Measurements from ENCODE around the gene THSD4.

The THSD4 gene

DNA sequence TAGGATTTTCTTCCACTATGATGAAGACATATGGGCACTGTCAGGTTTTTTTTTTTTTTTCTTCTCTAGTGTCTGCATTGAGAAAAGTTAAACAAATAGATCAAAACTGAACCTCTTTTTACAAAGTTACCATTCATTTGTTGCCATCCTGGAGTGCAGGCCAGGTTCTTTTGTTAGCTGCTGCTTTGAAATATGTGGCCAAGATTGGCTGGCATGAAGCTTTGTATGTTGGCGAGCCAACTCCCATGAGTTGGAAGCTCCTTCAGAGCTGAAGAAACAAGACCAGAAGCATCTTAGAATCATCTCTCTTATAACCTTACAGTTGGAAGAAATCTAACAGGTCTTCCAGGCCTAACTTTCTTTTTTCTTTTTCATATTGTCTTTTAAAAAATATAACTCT lies 346.5 kb downstream of the THSD4 start:
- H3K27me3 ChIP-seq (ENCODE audit: insufficient read depth, low read length), result no peaks in the 10 kb centered on the region
- no peak overlapping the region for H3K4me3 ChIP-seq (ENCODE audit: low read depth, low read length)
- no peak overlapping the region for H2AFZ ChIP-seq (ENCODE audit: low read length, unreplicated experiment)
- H3K36me3 ChIP-seq (ENCODE audit: insufficient read depth, low read length), result no peaks in the 10 kb centered on the region
- H3K79me2 ChIP-seq (ENCODE audit: control insufficient read depth, insufficient read depth, low read length, unreplicated experiment), result no peaks in the 10 kb centered on the region
- H3K27ac ChIP-seq (ENCODE audit: low read depth, low read length), result no peak overlapping the region
- H3K4me1 ChIP-seq (ENCODE audit: control insufficient read depth, insufficient read depth, low read length, unreplicated experiment), result no peaks in the 10 kb centered on the region

DNA sequence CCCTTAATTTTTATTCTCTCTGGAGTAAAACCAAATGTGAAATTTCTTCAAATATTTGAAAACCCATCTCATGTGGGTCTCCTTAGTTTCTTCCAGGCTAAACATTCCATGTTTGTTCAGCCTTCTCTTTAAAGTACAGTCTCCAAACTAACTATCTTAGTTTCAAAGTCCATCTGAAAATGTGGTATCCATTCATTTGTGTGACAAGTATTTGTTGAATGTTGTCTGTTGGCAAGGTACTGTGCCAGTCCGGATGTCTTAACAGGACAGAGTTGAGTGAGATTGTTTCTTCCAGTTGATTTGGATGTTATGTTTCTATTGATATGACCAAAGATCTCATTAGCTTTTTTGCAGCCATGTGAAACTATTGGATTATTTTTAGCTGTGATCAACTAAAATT lies 347.4 kb downstream of the THSD4 start:
- Histone ChIP-seq H3K36me3 (ENCODE audit: insufficient read depth, low read length) (no peaks in the 10 kb centered on the region), H3K27me3 (ENCODE audit: insufficient read depth, low read length) (no peaks in the 10 kb centered on the region), H3K4me3 (ENCODE audit: low read depth, low read length) (no peak overlapping the region), H3K4me1 (ENCODE audit: control insufficient read depth, insufficient read depth, low read length, unreplicated experiment) (no peaks in the 10 kb centered on the region), H2AFZ (ENCODE audit: low read length, unreplicated experiment) (no peak overlapping the region), H3K79me2 (ENCODE audit: control insufficient read depth, insufficient read depth, low read length, unreplicated experiment) (no peaks in the 10 kb centered on the region), H3K27ac (ENCODE audit: low read depth, low read length) (no peak overlapping the region)

DNA sequence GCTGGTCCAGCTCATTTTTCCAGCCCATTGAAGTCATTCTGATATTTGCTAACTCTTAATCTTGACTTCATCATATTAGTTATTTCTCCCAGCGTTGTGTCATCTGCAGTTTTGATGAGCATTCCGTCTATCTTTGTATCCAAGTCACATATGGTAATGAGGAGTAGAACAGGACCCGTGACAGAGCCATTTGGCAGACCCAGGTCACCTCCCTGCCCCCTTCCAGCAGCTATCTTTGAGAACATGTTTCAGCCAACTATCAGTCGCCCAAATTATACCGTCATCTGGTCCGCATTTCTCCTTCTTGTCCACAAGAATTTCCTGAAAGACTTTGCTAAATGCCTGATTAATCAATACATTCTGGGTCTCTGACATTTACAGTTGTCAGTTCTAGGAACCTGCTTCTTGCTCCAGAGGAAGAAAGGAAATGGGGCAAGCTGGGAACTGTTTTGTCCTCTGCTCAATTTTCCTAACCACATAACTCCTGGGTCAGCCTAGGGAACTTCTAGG lies 347.9 kb downstream of the THSD4 start:
- H3K27me3 ChIP-seq (ENCODE audit: insufficient read depth, low read length), result no peaks in the 10 kb centered on the region
- no peak overlapping the region for H3K4me3 ChIP-seq (ENCODE audit: low read depth, low read length)
- H3K27ac ChIP-seq (ENCODE audit: low read depth, low read length), result no peak overlapping the region
- no peaks in the 10 kb centered on the region for H3K79me2 ChIP-seq (ENCODE audit: control insufficient read depth, insufficient read depth, low read length, unreplicated experiment)
- no peaks in the 10 kb centered on the region for H3K36me3 ChIP-seq (ENCODE audit: insufficient read depth, low read length)
- H2AFZ ChIP-seq (ENCODE audit: low read length, unreplicated experiment), result no peak overlapping the region
- H3K4me1 ChIP-seq (ENCODE audit: control insufficient read depth, insufficient read depth, low read length, unreplicated experiment), result no peaks in the 10 kb centered on the region

- Histone ChIP-seq H3K4me3 (ENCODE audit: low read depth, low read length) (no peak overlapping the region), H3K27me3 (ENCODE audit: insufficient read depth, low read length) (no peaks in the 10 kb centered on the region), H3K4me1 (ENCODE audit: control insufficient read depth, insufficient read depth, low read length, unreplicated experiment) (no peaks in the 10 kb centered on the region), H3K79me2 (ENCODE audit: control insufficient read depth, insufficient read depth, low read length, unreplicated experiment) (no peaks in the 10 kb centered on the region), H3K36me3 (ENCODE audit: insufficient read depth, low read length) (no peaks in the 10 kb centered on the region), H2AFZ (ENCODE audit: low read length, unreplicated experiment) (no peak overlapping the region), H3K27ac (ENCODE audit: low read depth, low read length) (no peak overlapping the region)
Observed at GRCh38 chr15:71465131-71465955, 350.1 kb downstream of the THSD4 start.

- no peak overlapping the region for H3K27ac ChIP-seq (ENCODE audit: low read depth, low read length)
- H3K79me2 ChIP-seq (ENCODE audit: control insufficient read depth, insufficient read depth, low read length, unreplicated experiment), result no peaks in the 10 kb centered on the region
- H3K4me1 ChIP-seq (ENCODE audit: control insufficient read depth, insufficient read depth, low read length, unreplicated experiment), result peaks cover 5% of the 10 kb centered on the region
- H2AFZ ChIP-seq (ENCODE audit: low read length, unreplicated experiment), result no peak overlapping the region
- H3K4me3 ChIP-seq (ENCODE audit: low read depth, low read length), result no peak overlapping the region
- no peaks in the 10 kb centered on the region for H3K36me3 ChIP-seq (ENCODE audit: insufficient read depth, low read length)
- H3K27me3 ChIP-seq (ENCODE audit: insufficient read depth, low read length), result no peaks in the 10 kb centered on the region
Observed at GRCh38 chr15:71468715-71469114, 353.4 kb downstream of the THSD4 start.

DNA sequence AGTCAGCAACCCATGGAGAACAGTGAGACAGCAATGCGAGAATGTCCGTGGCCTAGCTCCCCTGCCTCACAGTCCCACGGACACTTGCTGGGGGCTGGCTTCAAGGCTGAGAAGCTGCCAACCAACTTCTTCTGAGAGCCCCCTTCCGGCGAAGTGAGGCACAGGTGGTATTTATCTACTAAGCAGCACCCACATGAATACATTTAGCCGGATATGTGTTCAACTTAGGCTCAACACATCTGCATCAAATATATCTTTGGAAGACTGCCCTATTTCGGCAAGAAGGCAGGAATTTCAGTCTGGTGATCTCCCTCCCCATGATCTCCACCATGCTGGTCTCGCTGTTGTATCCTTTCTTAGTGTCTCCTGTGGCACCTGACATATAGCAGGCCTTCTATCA lies 354.1 kb downstream of the THSD4 start:
- Histone ChIP-seq H3K27ac (ENCODE audit: low read depth, low read length) (no peak overlapping the region), H3K27me3 (ENCODE audit: insufficient read depth, low read length) (no peaks in the 10 kb centered on the region), H3K4me1 (ENCODE audit: control insufficient read depth, insufficient read depth, low read length, unreplicated experiment) (peaks cover 5% of the 10 kb centered on the region), H3K79me2 (ENCODE audit: control insufficient read depth, insufficient read depth, low read length, unreplicated experiment) (no peaks in the 10 kb centered on the region), H3K4me3 (ENCODE audit: low read depth, low read length) (no peak overlapping the region), H2AFZ (ENCODE audit: low read length, unreplicated experiment) (no peak overlapping the region), H3K36me3 (ENCODE audit: insufficient read depth, low read length) (no peaks in the 10 kb centered on the region)

GRCh38 chr15:71471347-71471746 lies 356.1 kb downstream of the THSD4 start:
- Histone ChIP-seq H3K4me1 (ENCODE audit: control insufficient read depth, insufficient read depth, low read length, unreplicated experiment) (peaks cover 5% of the 10 kb centered on the region), H3K79me2 (ENCODE audit: control insufficient read depth, insufficient read depth, low read length, unreplicated experiment) (no peaks in the 10 kb centered on the region), H3K4me3 (ENCODE audit: low read depth, low read length) (no peak overlapping the region), H2AFZ (ENCODE audit: low read length, unreplicated experiment) (no peak overlapping the region), H3K36me3 (ENCODE audit: insufficient read depth, low read length) (no peaks in the 10 kb centered on the region), H3K27ac (ENCODE audit: low read depth, low read length) (no peak overlapping the region), H3K27me3 (ENCODE audit: insufficient read depth, low read length) (no peaks in the 10 kb centered on the region)

GRCh38 chr15:71472566-71472965 lies 357.3 kb downstream of the THSD4 start:
- no peak overlapping the region for H2AFZ ChIP-seq (ENCODE audit: low read length, unreplicated experiment)
- H3K79me2 ChIP-seq (ENCODE audit: control insufficient read depth, insufficient read depth, low read length, unreplicated experiment), result no peaks in the 10 kb centered on the region
- H3K36me3 ChIP-seq (ENCODE audit: insufficient read depth, low read length), result no peaks in the 10 kb centered on the region
- H3K4me3 ChIP-seq (ENCODE audit: low read depth, low read length), result no peak overlapping the region
- peaks cover 5% of the 10 kb centered on the region for H3K4me1 ChIP-seq (ENCODE audit: control insufficient read depth, insufficient read depth, low read length, unreplicated experiment)
- H3K27me3 ChIP-seq (ENCODE audit: insufficient read depth, low read length), result no peaks in the 10 kb centered on the region
- no peak overlapping the region for H3K27ac ChIP-seq (ENCODE audit: low read depth, low read length)

GRCh38 chr15:71473751-71474150 lies 358.5 kb downstream of the THSD4 start:
- Histone ChIP-seq H2AFZ (ENCODE audit: low read length, unreplicated experiment) (no peak overlapping the region), H3K36me3 (ENCODE audit: insufficient read depth, low read length) (no peaks in the 10 kb centered on the region), H3K27ac (ENCODE audit: low read depth, low read length) (no peak overlapping the region), H3K79me2 (ENCODE audit: control insufficient read depth, insufficient read depth, low read length, unreplicated experiment) (no peaks in the 10 kb centered on the region), H3K4me1 (ENCODE audit: control insufficient read depth, insufficient read depth, low read length, unreplicated experiment) (peaks cover 5% of the 10 kb centered on the region), H3K27me3 (ENCODE audit: insufficient read depth, low read length) (no peaks in the 10 kb centered on the region), H3K4me3 (ENCODE audit: low read depth, low read length) (no peak overlapping the region)

DNA sequence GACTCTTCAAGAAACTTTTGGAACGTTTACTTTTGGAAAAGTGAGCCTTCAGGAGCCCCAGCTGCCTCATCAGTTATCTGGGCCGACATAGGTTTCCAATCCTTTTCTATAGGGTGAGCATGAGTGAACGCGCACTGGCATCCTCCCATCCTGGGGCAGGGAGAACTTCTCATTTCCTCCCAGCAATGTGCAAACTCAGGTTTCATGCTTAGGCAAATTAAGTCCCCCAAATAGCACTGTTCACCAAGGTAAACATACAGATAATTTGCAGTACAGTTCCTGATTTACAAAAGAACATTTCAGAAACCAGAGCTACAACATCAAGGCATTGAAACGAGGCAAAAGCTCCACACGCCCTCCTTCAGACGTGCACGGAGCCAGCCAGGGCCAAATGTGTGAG lies 361.6 kb downstream of the THSD4 start:
- H2AFZ ChIP-seq (ENCODE audit: low read length, unreplicated experiment), result no peak overlapping the region
- H3K27me3 ChIP-seq (ENCODE audit: insufficient read depth, low read length), result no peaks in the 10 kb centered on the region
- no peak overlapping the region for H3K4me3 ChIP-seq (ENCODE audit: low read depth, low read length)
- H3K79me2 ChIP-seq (ENCODE audit: control insufficient read depth, insufficient read depth, low read length, unreplicated experiment), result no peaks in the 10 kb centered on the region
- H3K4me1 ChIP-seq (ENCODE audit: control insufficient read depth, insufficient read depth, low read length, unreplicated experiment), result no peaks in the 10 kb centered on the region
- H3K27ac ChIP-seq (ENCODE audit: low read depth, low read length), result no peak overlapping the region
- H3K36me3 ChIP-seq (ENCODE audit: insufficient read depth, low read length), result no peaks in the 10 kb centered on the region

- no peaks in the 10 kb centered on the region for H3K27me3 ChIP-seq (ENCODE audit: insufficient read depth, low read length)
- H3K79me2 ChIP-seq (ENCODE audit: control insufficient read depth, insufficient read depth, low read length, unreplicated experiment), result no peaks in the 10 kb centered on the region
- H3K27ac ChIP-seq (ENCODE audit: low read depth, low read length), result no peak overlapping the region
- H3K36me3 ChIP-seq (ENCODE audit: insufficient read depth, low read length), result no peaks in the 10 kb centered on the region
- no peaks in the 10 kb centered on the region for H3K4me1 ChIP-seq (ENCODE audit: control insufficient read depth, insufficient read depth, low read length, unreplicated experiment)
- H2AFZ ChIP-seq (ENCODE audit: low read length, unreplicated experiment), result no peak overlapping the region
- no peak overlapping the region for H3K4me3 ChIP-seq (ENCODE audit: low read depth, low read length)
Observed at GRCh38 chr15:71480556-71480955, 365.3 kb downstream of the THSD4 start.

Measured in ACC112 (cell line).